HG03457 (cell line): ENCODE data around the gene NDUFA5.

Source experiments
- ATAC-seq: cut with Tn5 transposase; IDR thresholded peaks from one replicate; pipeline ENCODE4 v1.9.1; 2021; ENCODE audit warnings: moderate number of reproducible peaks; ENCODE audit not compliant: unreplicated experiment

NDUFA5 gene

GRCh38 chr7:123557398-123558288 is at the start of gene NDUFA5:
TSS of gene NDUFA5 (minus strand) at chr7:123557818. CDS start at chr7:123557795, 23 bp downstream.
- peak; percentile 98 for ATAC-seq

- ATAC-seq, result no peak
Observed at GRCh38 chr7:123604739-123605138, 47.1 kb upstream of the NDUFA5 start.

GRCh38 chr7:123602648-123603047 is 45.0 kb upstream of the NDUFA5 start:
- no peak for ATAC-seq

- no peak for ATAC-seq
Observed at GRCh38 chr7:123601530-123601929, 43.9 kb upstream of the NDUFA5 start, which contains the start of gene ASB15. TSS of gene ASB15 (plus strand) at chr7:123601821. CDS start at chr7:123614503, 12,682 bp downstream.

GRCh38 chr7:123600876-123601275 is 43.3 kb upstream of the NDUFA5 start:
- no peak for ATAC-seq

GRCh38 chr7:123599766-123600165 is 42.1 kb upstream of the NDUFA5 start:
- ATAC-seq, result no peak

- no peak for ATAC-seq
Observed at GRCh38 chr7:123598657-123599056, 41.0 kb upstream of the NDUFA5 start.

- ATAC-seq, result no peak
Observed at GRCh38 chr7:123594813-123595241, 37.2 kb upstream of the NDUFA5 start.

GRCh38 chr7:123588376-123588775 is 30.8 kb upstream of the NDUFA5 start:
- no peak for ATAC-seq

GRCh38 chr7:123583821-123584220 is 26.2 kb upstream of the NDUFA5 start:
- no peak for ATAC-seq

GRCh38 chr7:123581162-123581459 is 23.5 kb upstream of the NDUFA5 start:
- ATAC-seq, result no peak

- ATAC-seq, result no peak
Observed at GRCh38 chr7:123580406-123581161, 23.0 kb upstream of the NDUFA5 start.

GRCh38 chr7:123579416-123579815 is 21.8 kb upstream of the NDUFA5 start:
- no peak for ATAC-seq

- ATAC-seq, result no peak
Observed at GRCh38 chr7:123573896-123574467, 16.4 kb upstream of the NDUFA5 start.

GRCh38 chr7:123573341-123573740 is 15.7 kb upstream of the NDUFA5 start:
- no peak for ATAC-seq

- ATAC-seq, result no peak
Observed at GRCh38 chr7:123571684-123572083, 14.1 kb upstream of the NDUFA5 start.

- ATAC-seq, result no peak
Observed at GRCh38 chr7:123571187-123571586, 13.6 kb upstream of the NDUFA5 start.

- no peak for ATAC-seq
Observed at GRCh38 chr7:123570390-123571182, 13.0 kb upstream of the NDUFA5 start.

- no peak for ATAC-seq
Observed at GRCh38 chr7:123569352-123570010, 11.9 kb upstream of the NDUFA5 start.

- no peak for ATAC-seq
Observed at GRCh38 chr7:123562121-123562520, 4.5 kb upstream of the NDUFA5 start.
